OCI-LY7 (cell line): ENCODE data around the gene UBE2G1. TPM values are rescaled to one million over a fixed set of nuclear protein-coding genes. Genes with fewer than 3 reads are reported as not detected.

Source experiments
- BruUV-seq: library from RNA; stranded (reverse); fragments of 400-500 nt; replicated peaks from 2 replicates; lab custom pipeline; 2021; lab: Mats Ljungman, UMichigan
- CTCF ChIA-PET: fragments of 300-600 bp; sonication (Branson Sonifier 250); formaldehyde crosslinking; loops from one replicate; lab custom pipeline; 2022; ENCODE audit warnings: antibody characterized with exemption; ENCODE audit not compliant: unreplicated experiment; lab: Charles Lee
- POLR2A ChIA-PET: fragments of 300-600 bp; sonication (Branson Sonifier 250); formaldehyde crosslinking; loops from one replicate; lab custom pipeline; 2022; ENCODE audit warnings: antibody characterized with exemption; lab: Charles Lee
- DNase-seq: peaks from one replicate; pipeline ENCODE4 v3.0.0-alpha.2; 2015; ENCODE audit warnings: low spot score
- H2AFZ ChIP-seq: fragments of 200-600 bp; sonication (generic), shearing (Covaris generic); 2 replicates; pipeline ENCODE4 v1.6.1; 2014; ENCODE audit warnings: mild to moderate bottlenecking, antibody characterized with exemption, low read length, moderate library complexity
- H3K27ac ChIP-seq: fragments of 200-600 bp; sonication (generic); 2 replicates; pipeline ENCODE4 v1.5.1; 2014; ENCODE audit warnings: mixed run types, low read depth, mild to moderate bottlenecking, moderate library complexity, low read length, inconsistent platforms; ENCODE audit not compliant: poor library complexity, severe bottlenecking
- H3K36me3 ChIP-seq: fragments of 200-600 bp; sonication (generic); 2 replicates; pipeline ENCODE4 v1.6.1; 2014; ENCODE audit warnings: mild to moderate bottlenecking, antibody characterized with exemption, low read length, moderate library complexity, mixed read lengths; ENCODE audit not compliant: insufficient read depth
- H3K4me1 ChIP-seq: fragments of 200-600 bp; sonication (generic); 2 replicates; pipeline ENCODE4 v1.5.1; 2014; ENCODE audit warnings: mild to moderate bottlenecking, low read length; ENCODE audit not compliant: insufficient read depth, poor library complexity, severe bottlenecking
- H3K4me2 ChIP-seq: fragments of 200-600 bp; sonication (generic); 2 replicates; pipeline ENCODE4 v1.6.1; 2014; ENCODE audit warnings: mild to moderate bottlenecking, low read length
- H3K4me3 ChIP-seq: fragments of 200-600 bp; sonication (generic); 2 replicates; pipeline ENCODE4 v1.5.1; 2014; ENCODE audit warnings: mild to moderate bottlenecking, low read depth, low read length; ENCODE audit not compliant: poor library complexity, severe bottlenecking
- H3K79me2 ChIP-seq: fragments of 200-600 bp; sonication (generic); 2 replicates; pipeline ENCODE4 v1.6.1; 2016; ENCODE audit warnings: low read depth, mild to moderate bottlenecking, low read length, moderate library complexity, mixed read lengths; ENCODE audit not compliant: insufficient read depth
- H3K9me2 ChIP-seq: fragments of 200-600 bp; sonication (generic); 2 replicates; pipeline ENCODE4 v1.6.1; 2016; ENCODE audit warnings: mild to moderate bottlenecking, low read length, mixed read lengths; ENCODE audit not compliant: insufficient read depth
- H3K9me3 ChIP-seq: fragments of 200-600 bp; sonication (generic); 2 replicates; pipeline ENCODE4 v1.6.1; 2014; ENCODE audit warnings: mild to moderate bottlenecking, mixed run types, low read length, mixed read lengths
- H4K20me1 ChIP-seq: fragments of 200-600 bp; sonication (generic); 2 replicates; pipeline ENCODE4 v1.6.1; 2014; ENCODE audit warnings: mild to moderate bottlenecking, antibody characterized with exemption, low read length, moderate library complexity, mixed read lengths; ENCODE audit not compliant: insufficient read depth
- EZH2phosphoT487 ChIP-seq: fragments of 200-600 bp; sonication (generic); IDR thresholded peaks from 2 replicates; pipeline ENCODE4 v1.6.1; 2018; ENCODE audit warnings: low read depth, borderline replicate concordance, mild to moderate bottlenecking, mixed run types, antibody characterized with exemption, low read length, moderate library complexity, mixed read lengths
- intact Hi-C: fragments of 100-400 bp; cut with micrococcal nuclease; formaldehyde crosslinking; loops from one replicate; pipeline ENCODE4 v1.10.0; 2022; ENCODE audit not compliant: unreplicated experiment
- total RNA-seq, 2 experiments: library from RNA; depleted of rRNA in 1 of 2; stranded (reverse); fragments of >200 nt in 1 of 2; shearing (Covaris generic) in 1 of 2; gene quantifications; 2 replicates each; pipeline ENCODE4 v1.2.3, GENCODE V29; 2014 to 2022
- TF ChIP-seq, protein P1 (sequence below): fragments of 200-600 bp; sonication (generic); conservative IDR thresholded peaks from 2 replicates; pipeline ENCODE4 v1.5.1; 2014; ENCODE audit warnings: mild to moderate bottlenecking, antibody characterized with exemption, low read length, moderate library complexity, mixed read lengths

UBE2G1 gene
- total RNA-seq, 2 experiments from 2014 or later = 115 to 216 TPM

DNA sequence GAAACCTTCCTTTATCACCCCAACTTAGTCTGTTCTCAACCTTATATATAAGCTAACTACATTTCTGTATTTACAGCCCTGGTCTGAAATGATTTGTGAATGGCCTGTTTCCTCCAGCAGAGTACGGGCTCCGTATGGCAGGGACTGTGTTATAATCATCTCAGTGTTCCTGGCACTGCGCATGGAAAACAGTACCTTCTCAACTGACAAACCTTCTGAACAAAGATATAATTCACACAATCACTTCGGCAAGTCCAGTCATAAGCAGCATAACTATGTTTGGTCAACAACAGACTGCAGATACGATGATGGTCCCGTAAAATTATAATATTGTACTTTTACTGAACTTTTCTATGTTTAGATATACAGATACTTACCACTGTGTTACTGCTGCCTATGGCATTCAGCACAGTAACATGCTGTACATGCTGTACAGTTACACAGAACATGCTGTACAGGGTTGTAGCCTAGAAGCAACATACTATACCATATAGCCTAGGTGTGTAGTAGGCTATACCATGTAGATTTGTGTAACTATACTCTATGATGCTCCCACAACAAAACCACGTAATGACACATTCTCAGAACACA lies 132.7 kb downstream of the UBE2G1 start:
- no peak overlapping the region for H2AFZ ChIP-seq
- no peaks in the 10 kb centered on the region for H3K4me1 ChIP-seq
- no TSS peak for BruUV-seq
- intact Hi-C loops = no loop called here
- H3K4me3 ChIP-seq = no peak overlapping the region
- CTCF ChIA-PET = no interaction called here
- H3K9me2 ChIP-seq = no peaks in the 10 kb centered on the region
- H3K9me3 ChIP-seq = no peaks in the 10 kb centered on the region
- POLR2A ChIA-PET = interaction anchor here (0.6 to 1.4 kb wide), 3 partner anchors 15 to 37 kb away, joined by 3 to 5 read pairs (median 3); no protein-coding TSS in a partner anchor
- H4K20me1 ChIP-seq = no peaks in the 10 kb centered on the region
- DNase-seq = no peak
- TF ChIP-seq, protein P1, sequence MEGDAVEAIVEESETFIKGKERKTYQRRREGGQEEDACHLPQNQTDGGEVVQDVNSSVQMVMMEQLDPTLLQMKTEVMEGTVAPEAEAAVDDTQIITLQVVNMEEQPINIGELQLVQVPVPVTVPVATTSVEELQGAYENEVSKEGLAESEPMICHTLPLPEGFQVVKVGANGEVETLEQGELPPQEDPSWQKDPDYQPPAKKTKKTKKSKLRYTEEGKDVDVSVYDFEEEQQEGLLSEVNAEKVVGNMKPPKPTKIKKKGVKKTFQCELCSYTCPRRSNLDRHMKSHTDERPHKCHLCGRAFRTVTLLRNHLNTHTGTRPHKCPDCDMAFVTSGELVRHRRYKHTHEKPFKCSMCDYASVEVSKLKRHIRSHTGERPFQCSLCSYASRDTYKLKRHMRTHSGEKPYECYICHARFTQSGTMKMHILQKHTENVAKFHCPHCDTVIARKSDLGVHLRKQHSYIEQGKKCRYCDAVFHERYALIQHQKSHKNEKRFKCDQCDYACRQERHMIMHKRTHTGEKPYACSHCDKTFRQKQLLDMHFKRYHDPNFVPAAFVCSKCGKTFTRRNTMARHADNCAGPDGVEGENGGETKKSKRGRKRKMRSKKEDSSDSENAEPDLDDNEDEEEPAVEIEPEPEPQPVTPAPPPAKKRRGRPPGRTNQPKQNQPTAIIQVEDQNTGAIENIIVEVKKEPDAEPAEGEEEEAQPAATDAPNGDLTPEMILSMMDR = no peak
- no peak for TF ChIP-seq EZH2phosphoT487
- H3K27ac ChIP-seq = no peak overlapping the region
- peaks cover 95% of the 10 kb centered on the region for H3K36me3 ChIP-seq
- H3K4me2 ChIP-seq = no peak overlapping the region
- H3K79me2 ChIP-seq = peaks cover 8% of the 10 kb centered on the region; the same call in 1 of the 2 replicates

DNA sequence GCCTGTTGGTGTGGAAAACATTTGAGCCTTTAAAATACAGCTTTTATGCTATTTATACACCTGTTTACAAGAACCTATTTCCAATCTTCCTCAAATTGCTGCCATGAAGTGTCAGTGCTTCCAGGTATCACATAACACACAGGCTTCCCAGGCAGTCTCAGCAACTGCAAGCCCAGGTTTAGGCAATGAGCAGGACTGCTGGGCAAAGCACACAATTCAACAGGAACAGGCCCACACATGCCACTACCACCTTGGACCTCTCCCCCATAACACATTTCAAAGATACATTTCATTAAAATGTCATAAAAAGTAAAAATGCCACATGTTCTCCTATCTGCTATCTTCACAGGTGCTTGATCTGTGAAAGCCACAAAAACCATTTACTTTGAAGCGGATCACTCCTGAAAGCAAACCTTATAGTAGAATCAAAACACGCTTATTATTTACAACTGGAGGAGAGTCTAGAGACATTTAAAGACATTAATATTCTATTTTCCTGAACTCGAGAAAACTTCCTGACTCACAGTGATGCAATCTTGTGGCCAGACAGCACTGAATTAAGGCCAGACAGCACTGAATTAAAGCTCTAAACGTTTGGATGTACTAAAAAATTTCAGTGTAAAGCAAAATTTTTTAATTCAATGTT lies 134.2 kb downstream of the UBE2G1 start:
- TF ChIP-seq, protein P1 = no peak
- TF ChIP-seq EZH2phosphoT487 = no peak
- intact Hi-C loops = no loop called here
- no TSS peak for BruUV-seq
- Histone ChIP-seq H3K4me3 (no peak overlapping the region), H2AFZ (no peak overlapping the region), H3K4me2 (no peak overlapping the region), H3K36me3 (peaks cover 84% of the 10 kb centered on the region), H3K27ac (no peak overlapping the region), H4K20me1 (no peaks in the 10 kb centered on the region), H3K9me2 (no peaks in the 10 kb centered on the region), H3K79me2 (peaks cover 2% of the 10 kb centered on the region; the same call in 1 of the 2 replicates), H3K4me1 (no peaks in the 10 kb centered on the region), H3K9me3 (no peaks in the 10 kb centered on the region)
- POLR2A ChIA-PET = interaction anchor here (0.6 to 1.4 kb wide), 4 partner anchors 19 to 421 kb away, joined by 4 to 6 read pairs (median 4); no protein-coding TSS in a partner anchor
- no peak for DNase-seq
- CTCF ChIA-PET = no interaction called here
